Cardiac fibroblast (primary cell): Measurements from ENCODE around the gene KRT37.
A peak's percentile ranks its signal among the peaks of the same experiment; 100 is the strongest.
"Not testable (repeated sequence)": the region's sequence is repeated elsewhere in the genome, so short reads cannot be mapped to it uniquely, and the experiment has no call there.

Source experiments
- DNase-seq, 2 donors: peaks; one replicate each; pipeline versions ENCODE4 v3.0.0 to v3.0.0-alpha.2; 2010; ENCODE audit warnings: low read depth in 2 of 2
- H3K4me3 ChIP-seq, 2 donors: replicated peaks in 1 of 2; 1 replicate in 1 of 2; 2 replicates in 1 of 2; pipeline ENCODE4 v1.5.1; 2011; ENCODE audit warnings: low read depth in 2 of 2, low read length in 2 of 2, mild to moderate bottlenecking in 2 of 2, moderate library complexity in 1 of 2
- TF ChIP-seq, protein P1 (sequence below): IDR thresholded peaks from one replicate; pipeline ENCODE4 v1.5.1; 2011; ENCODE audit warnings: low read depth, mild to moderate bottlenecking, low read length, inconsistent platforms

KRT37 gene

DNA sequence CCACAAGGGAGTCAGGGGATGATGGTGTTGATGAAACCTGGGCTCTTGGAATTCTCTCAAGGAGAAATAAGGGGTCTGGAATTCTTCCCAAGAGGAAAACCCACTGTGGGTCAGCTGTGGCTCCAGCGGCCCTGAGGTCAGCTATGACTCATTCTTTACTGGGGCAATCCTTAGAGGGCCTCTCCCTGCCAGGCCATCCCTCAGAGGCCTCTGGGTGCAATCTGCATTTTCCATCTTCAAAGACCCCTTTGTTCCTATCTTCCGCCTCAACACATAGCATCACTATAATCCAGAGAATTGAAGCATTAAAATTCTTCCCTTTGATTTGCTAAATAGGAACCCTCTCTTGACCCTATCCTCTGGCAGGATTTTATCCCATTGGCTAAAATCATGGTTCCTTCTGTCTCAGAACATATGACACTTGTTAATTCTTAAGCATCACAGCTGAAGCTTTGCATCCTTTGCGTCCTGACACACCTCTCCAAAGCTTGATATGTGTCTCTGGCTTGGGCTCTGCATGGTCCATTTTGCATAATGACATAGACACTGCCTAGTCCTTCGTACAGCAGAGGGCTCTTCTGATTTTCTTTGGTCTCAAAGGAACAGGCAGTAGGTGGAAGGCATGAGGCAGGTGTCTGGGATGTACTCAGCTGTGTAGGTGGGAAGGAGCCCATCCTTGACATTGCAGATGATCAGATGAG lies 4.4 kb upstream of the KRT37 start:
- TF ChIP-seq, protein P1, sequence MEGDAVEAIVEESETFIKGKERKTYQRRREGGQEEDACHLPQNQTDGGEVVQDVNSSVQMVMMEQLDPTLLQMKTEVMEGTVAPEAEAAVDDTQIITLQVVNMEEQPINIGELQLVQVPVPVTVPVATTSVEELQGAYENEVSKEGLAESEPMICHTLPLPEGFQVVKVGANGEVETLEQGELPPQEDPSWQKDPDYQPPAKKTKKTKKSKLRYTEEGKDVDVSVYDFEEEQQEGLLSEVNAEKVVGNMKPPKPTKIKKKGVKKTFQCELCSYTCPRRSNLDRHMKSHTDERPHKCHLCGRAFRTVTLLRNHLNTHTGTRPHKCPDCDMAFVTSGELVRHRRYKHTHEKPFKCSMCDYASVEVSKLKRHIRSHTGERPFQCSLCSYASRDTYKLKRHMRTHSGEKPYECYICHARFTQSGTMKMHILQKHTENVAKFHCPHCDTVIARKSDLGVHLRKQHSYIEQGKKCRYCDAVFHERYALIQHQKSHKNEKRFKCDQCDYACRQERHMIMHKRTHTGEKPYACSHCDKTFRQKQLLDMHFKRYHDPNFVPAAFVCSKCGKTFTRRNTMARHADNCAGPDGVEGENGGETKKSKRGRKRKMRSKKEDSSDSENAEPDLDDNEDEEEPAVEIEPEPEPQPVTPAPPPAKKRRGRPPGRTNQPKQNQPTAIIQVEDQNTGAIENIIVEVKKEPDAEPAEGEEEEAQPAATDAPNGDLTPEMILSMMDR, result no peak
- no peak overlapping the region for H3K4me3 ChIP-seq
- peak in 1 of 2 donors; percentile 10 for DNase-seq

DNA sequence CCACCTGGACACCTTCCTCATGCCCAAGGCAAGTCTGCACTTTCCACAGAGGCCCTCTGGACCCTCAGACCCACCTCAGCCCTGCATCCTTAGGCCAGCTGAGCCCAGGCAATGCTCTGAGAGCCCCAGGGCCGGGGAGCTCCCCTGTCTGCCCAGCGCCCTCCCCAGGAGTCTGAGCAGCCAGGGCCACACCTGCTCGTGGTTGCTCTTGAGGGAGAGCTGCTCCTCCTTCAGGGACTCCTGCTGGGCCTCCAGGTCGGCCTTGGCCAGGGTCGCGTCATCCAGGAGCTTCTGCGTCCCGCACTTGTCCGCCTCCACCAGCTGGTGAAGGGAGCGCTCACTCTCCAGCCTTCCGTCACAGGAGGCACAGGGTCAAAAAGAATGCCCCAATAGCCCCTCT lies 1.8 kb downstream of the KRT37 start:
- H3K4me3 ChIP-seq, DNase-seq: not testable (repeated sequence)

DNA sequence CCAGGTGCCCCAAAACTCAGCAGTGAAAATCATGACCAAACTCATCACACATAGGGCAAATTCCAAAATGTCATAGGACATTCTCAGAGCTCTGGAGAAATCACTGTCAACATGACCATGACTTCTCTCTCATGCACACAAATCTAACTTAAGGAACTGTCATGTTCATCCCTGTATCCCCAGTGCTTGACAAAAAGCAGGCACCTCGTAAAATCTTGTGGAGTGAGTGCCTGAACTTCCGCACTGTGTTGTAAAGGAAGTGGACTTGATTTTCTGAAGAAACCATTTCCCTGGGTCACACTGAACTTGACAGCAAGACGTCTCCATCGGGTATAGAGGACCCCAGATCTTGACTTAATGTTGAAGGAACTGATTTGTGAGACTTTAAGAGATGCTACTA lies 2.8 kb downstream of the KRT37 start:
- H3K4me3 ChIP-seq, result no peak overlapping the region
- DNase-seq, result no peak
- TF ChIP-seq, protein P1, result no peak

DNA sequence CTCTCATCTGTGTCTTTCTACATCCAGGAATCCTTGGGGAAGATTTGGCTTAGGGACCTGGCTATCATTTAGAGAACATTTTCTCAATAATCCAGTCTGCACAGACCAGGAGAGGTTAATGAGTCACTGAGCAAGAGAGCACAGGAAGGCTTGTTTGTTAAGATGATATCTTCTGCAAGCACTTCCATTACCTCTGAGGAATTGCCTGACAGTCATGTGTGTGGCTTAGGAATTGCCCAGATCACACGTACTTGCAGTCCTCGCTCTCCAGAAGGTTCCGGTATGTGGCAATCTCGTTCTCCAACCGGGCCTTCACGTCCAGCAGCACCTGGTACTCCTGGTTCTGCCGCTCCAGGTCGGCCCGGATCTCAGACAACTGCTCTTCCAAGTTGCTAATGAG lies 3.3 kb downstream of the KRT37 start:
- no peak overlapping the region for H3K4me3 ChIP-seq
- DNase-seq, result peak; percentile 8 to 40
- TF ChIP-seq, protein P1, result no peak

DNA sequence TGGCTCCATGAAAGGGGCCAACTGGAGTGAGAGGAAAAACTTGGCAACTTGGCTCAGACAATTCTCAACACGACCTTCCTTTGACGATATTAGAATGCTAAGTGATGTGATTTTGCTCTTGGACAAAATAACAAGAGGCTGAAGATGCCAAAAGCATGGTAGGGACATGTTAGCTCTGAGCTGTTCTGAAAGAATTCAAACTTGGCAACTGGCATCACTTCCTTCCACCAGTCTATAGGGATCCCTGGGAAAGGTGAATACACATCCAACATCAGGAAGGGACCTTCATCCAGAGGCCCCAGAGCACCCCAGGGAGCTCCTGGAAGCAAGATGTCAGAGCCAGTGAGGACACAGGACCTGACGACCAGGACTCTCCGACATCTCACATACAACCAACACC lies 4.3 kb downstream of the KRT37 start:
- DNase-seq, result peak in 1 of 2 donors; percentile 25

DNA sequence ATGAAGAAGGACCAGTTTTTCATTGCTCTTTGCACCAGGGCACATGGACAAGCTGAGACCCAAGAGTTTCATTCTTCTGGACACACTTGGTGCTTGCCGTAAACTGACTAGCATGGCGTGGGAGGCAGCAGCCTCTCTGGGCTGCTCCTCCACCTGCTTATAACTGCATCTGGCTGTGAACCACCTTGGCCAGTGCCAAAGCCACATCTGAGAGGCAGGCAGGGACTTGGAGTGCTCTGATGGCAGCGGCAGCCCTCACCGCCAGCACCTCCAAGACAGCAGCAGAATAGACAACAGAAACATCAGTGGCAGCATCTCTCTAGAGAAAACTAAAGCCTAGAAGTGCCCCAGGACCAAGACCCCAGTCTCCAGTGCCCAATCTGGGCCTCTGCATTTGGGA lies 4.7 kb downstream of the KRT37 start:
- DNase-seq, result no peak
- H3K4me3 ChIP-seq, result no peak overlapping the region
- TF ChIP-seq, protein P1, result no peak

More for the DNA sequence above, 4.3 kb downstream of the KRT37 start:
- TF ChIP-seq, protein P1, result no peak
- H3K4me3 ChIP-seq, result no peak overlapping the region

DNA sequence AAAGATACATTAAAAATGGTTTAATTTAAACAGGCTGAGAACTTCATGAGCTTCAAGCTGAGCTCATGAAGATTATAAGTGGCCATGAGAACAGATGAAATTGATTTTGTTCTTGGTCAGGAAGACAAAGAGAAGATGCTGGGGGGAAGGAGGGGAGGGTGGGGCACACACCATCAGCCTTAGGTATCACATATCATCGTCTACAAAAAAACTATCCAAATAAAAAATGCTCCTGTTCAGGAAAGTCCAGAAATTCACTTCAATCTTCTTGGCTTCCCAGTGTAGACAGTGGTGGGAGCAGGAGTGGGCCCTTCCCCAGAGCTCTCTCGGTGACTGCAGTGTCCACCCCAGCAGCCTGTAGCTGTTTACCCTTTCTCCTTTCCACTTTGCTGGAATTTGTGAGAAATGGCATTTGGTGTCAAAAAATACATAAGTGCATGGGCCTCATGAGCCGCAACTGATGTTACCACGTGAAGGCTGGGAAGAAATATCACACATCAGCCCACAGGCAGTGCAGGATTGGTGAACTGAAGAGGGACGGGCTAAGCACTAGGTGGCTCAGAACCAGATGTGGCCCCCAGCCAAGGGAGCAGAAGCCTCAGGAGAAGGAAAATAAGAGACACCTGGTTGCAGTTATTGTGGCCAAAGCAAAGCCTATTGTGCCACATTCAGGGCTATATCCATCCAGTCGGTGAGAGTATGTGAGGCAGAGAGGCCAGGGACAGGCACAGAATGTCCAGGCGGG lies 6.1 kb downstream of the KRT37 start:
- H3K4me3 ChIP-seq, result no peak overlapping the region
- no peak for DNase-seq
- TF ChIP-seq, protein P1, result no peak
